Duodenal mucosa (tissue), 2 donors: ENCODE data around the gene C5.
A peak's percentile ranks its signal among the peaks of the same experiment; 100 is the strongest.

Source experiments
- H3K27ac ChIP-seq: one replicate; pipeline ENCODE4 v1.7.0; 2013; ENCODE audit warnings: low read depth, low read length
- H3K27me3 ChIP-seq, 2 donors: one replicate each; pipeline ENCODE4 v1.7.0; 2013; ENCODE audit warnings: low read length in 2 of 2, control low read depth in 1 of 2; ENCODE audit not compliant: insufficient read depth in 2 of 2, control insufficient read depth in 1 of 2
- H3K36me3 ChIP-seq, 2 donors: one replicate each; pipeline ENCODE4 v1.7.0; 2013; ENCODE audit warnings: low read length in 2 of 2, control low read depth in 1 of 2; ENCODE audit not compliant: insufficient read depth in 2 of 2, control insufficient read depth in 1 of 2
- H3K4me1 ChIP-seq, 2 donors: one replicate each; pipeline ENCODE4 v1.7.0; 2013; ENCODE audit warnings: low read length in 2 of 2, control low read depth in 1 of 2; ENCODE audit not compliant: insufficient read depth in 2 of 2, control insufficient read depth in 1 of 2
- H3K4me3 ChIP-seq, 2 donors: one replicate each; pipeline ENCODE4 v1.7.0; 2013; ENCODE audit warnings: low read length in 2 of 2, low read depth in 1 of 2
- H3K9ac ChIP-seq, 2 donors: one replicate each; pipeline ENCODE4 v1.7.0; 2013; ENCODE audit warnings: low read length in 2 of 2, low read depth in 1 of 2
- H3K9me3 ChIP-seq, 2 donors: one replicate each; pipeline ENCODE4 v1.7.0; 2013; ENCODE audit warnings: low read length in 2 of 2, control low read depth in 1 of 2; ENCODE audit not compliant: control insufficient read depth in 1 of 2

The C5 gene

GRCh38 chr9:120928483-120929228 lies 121.4 kb downstream of the C5 start:
- Histone ChIP-seq H3K27me3 (no peaks in the 10 kb centered on the region), H3K9me3 (no peaks in the 10 kb centered on the region), H3K4me3 (peak overlapping the region; percentile 70 to 81), H3K4me1 (peaks cover 10 to 22% of the 10 kb centered on the region in 2 donors), H3K9ac (peak overlapping the region; percentile 69 to 79), H3K27ac (peak overlapping the region; percentile 67), H3K36me3 (no peaks in the 10 kb centered on the region)

- Histone ChIP-seq H3K27ac (peak overlapping the region; percentile 67), H3K36me3 (no peaks in the 10 kb centered on the region), H3K27me3 (no peaks in the 10 kb centered on the region), H3K4me3 (peak overlapping the region; percentile 70 to 81), H3K9me3 (no peaks in the 10 kb centered on the region), H3K9ac (peak overlapping the region; percentile 69 to 79), H3K4me1 (peaks cover 10 to 16% of the 10 kb centered on the region in 2 donors)
Measured at GRCh38 chr9:120928015-120928482, 122.0 kb downstream of the C5 start.

- Histone ChIP-seq H3K36me3 (no peaks in the 10 kb centered on the region), H3K27ac (no peak overlapping the region), H3K4me3 (peak overlapping the region; percentile 70 to 81), H3K4me1 (peaks cover 10 to 16% of the 10 kb centered on the region in 2 donors), H3K27me3 (no peaks in the 10 kb centered on the region), H3K9ac (peak overlapping the region; percentile 17 to 79), H3K9me3 (no peaks in the 10 kb centered on the region)
Measured at GRCh38 chr9:120927269-120928014, 122.6 kb downstream of the C5 start.

- H3K27me3 ChIP-seq, result no peaks in the 10 kb centered on the region
- peaks cover 5 to 13% of the 10 kb centered on the region in 2 donors for H3K4me1 ChIP-seq
- no peaks in the 10 kb centered on the region for H3K36me3 ChIP-seq
- H3K27ac ChIP-seq, result peak within 1 kb of the TSS; percentile 39
- no peaks in the 10 kb centered on the region for H3K9me3 ChIP-seq
- peak within 1 kb of the TSS; percentile 30 to 42 for H3K4me3 ChIP-seq
- peak within 1 kb of the TSS; percentile 48 to 79 for H3K9ac ChIP-seq
Measured at GRCh38 chr9:120926397-120926928, 123.6 kb downstream of the C5 start, which contains the start of gene TRAF1. TSS of gene TRAF1 (minus strand) at chr9:120926796. CDS start at chr9:120926075, 721 bp downstream.

GRCh38 chr9:120925535-120926396 lies 124.3 kb downstream of the C5 start:
- H3K9ac ChIP-seq, result peak overlapping the region; percentile 45 to 48
- H3K27ac ChIP-seq, result peak overlapping the region; percentile 39
- peaks cover 5 to 8% of the 10 kb centered on the region in 2 donors for H3K4me1 ChIP-seq

GRCh38 chr9:120924698-120925534 lies 125.2 kb downstream of the C5 start:
- Histone ChIP-seq H3K4me3 (peak overlapping the region; percentile 30 to 42), H3K9me3 (no peaks in the 10 kb centered on the region), H3K4me1 (peaks cover 5 to 8% of the 10 kb centered on the region in 2 donors), H3K27ac (no peak overlapping the region), H3K27me3 (no peaks in the 10 kb centered on the region), H3K9ac (peak overlapping the region; percentile 41 to 48), H3K36me3 (no peaks in the 10 kb centered on the region)

More at GRCh38 chr9:120925535-120926396, 124.3 kb downstream of the C5 start:
- peak overlapping the region; percentile 30 to 42 for H3K4me3 ChIP-seq
- no peaks in the 10 kb centered on the region for H3K27me3 ChIP-seq
- H3K9me3 ChIP-seq, result no peaks in the 10 kb centered on the region
- no peaks in the 10 kb centered on the region for H3K36me3 ChIP-seq

GRCh38 chr9:120923620-120924328 lies 126.3 kb downstream of the C5 start:
- no peaks in the 10 kb centered on the region for H3K36me3 ChIP-seq
- H3K4me3 ChIP-seq, result peak overlapping the region; percentile 2 to 11
- H3K27me3 ChIP-seq, result no peaks in the 10 kb centered on the region
- H3K9me3 ChIP-seq, result no peaks in the 10 kb centered on the region
- H3K27ac ChIP-seq, result no peak overlapping the region
- H3K4me1 ChIP-seq, result peaks cover 4 to 7% of the 10 kb centered on the region in 2 donors
- H3K9ac ChIP-seq, result peak overlapping the region; percentile 32 to 34

GRCh38 chr9:120922404-120923195 lies 127.5 kb downstream of the C5 start:
- Histone ChIP-seq H3K4me3 (no peak overlapping the region), H3K36me3 (no peaks in the 10 kb centered on the region), H3K4me1 (peaks cover 4 to 10% of the 10 kb centered on the region in 2 donors), H3K27ac (no peak overlapping the region), H3K27me3 (no peaks in the 10 kb centered on the region), H3K9me3 (no peaks in the 10 kb centered on the region), H3K9ac (no peak overlapping the region)
